SK-N-SH treated with all-trans-retinoic acid at 6 μM for 48 hours (cell line): Measurements from ENCODE around the gene KIRREL3.

Source experiments
- ARNTL ChIP-seq: fragments of 450-650 bp; formaldehyde crosslinking; IDR thresholded peaks from 2 replicates; pipeline ENCODE4 v1.5.0; 2020; ENCODE audit warnings: low read depth, mild to moderate bottlenecking, moderate library complexity, borderline replicate concordance
- BACH2 ChIP-seq: fragments of 250-450 bp; sonication (Bioruptor Pico); IDR thresholded peaks from 2 replicates; pipeline ENCODE4 v1.9.0; 2021; ENCODE audit warnings: mild to moderate bottlenecking, borderline replicate concordance
- CREB5 ChIP-seq: fragments of 250-450 bp; sonication (Bioruptor Pico); IDR thresholded peaks from 2 replicates; pipeline ENCODE4 v1.5.1; 2020; ENCODE audit warnings: low read depth, mild to moderate bottlenecking, moderate library complexity
- CSDC2 ChIP-seq: fragments of 250-450 bp; sonication (Bioruptor Pico); IDR thresholded peaks from 2 replicates; pipeline ENCODE4 v1.5.0; 2020; ENCODE audit warnings: mild to moderate bottlenecking, moderate library complexity
- ESRRG ChIP-seq: fragments of 250-450 bp; sonication (Bioruptor Pico); IDR thresholded peaks from 2 replicates; pipeline ENCODE4 v1.6.1; 2021; ENCODE audit warnings: mild to moderate bottlenecking
- GLIS3 ChIP-seq: fragments of 250-450 bp; sonication (Bioruptor Pico); IDR thresholded peaks from 2 replicates; pipeline ENCODE4 v1.5.0; 2020; ENCODE audit warnings: mild to moderate bottlenecking, moderate library complexity
- OSR1 ChIP-seq: fragments of 250-450 bp; sonication (Bioruptor Pico); IDR thresholded peaks from 2 replicates; pipeline ENCODE4 v1.8.0; 2022; ENCODE audit warnings: moderate library complexity, mild to moderate bottlenecking, inconsistent platforms
- PATZ1 ChIP-seq: fragments of 250-450 bp; sonication (Bioruptor Pico); IDR thresholded peaks from 2 replicates; pipeline ENCODE4 v1.8.0; 2020; ENCODE audit warnings: mild to moderate bottlenecking, moderate library complexity, borderline replicate concordance
- POU6F1 ChIP-seq: fragments of 250-450 bp; sonication (Bioruptor Pico); IDR thresholded peaks from 2 replicates; pipeline ENCODE4 v1.8.0; 2021; ENCODE audit warnings: low read depth, mild to moderate bottlenecking, moderate library complexity, borderline replicate concordance
- PPARA ChIP-seq: fragments of 250-450 bp; sonication (Bioruptor Pico); IDR thresholded peaks from 2 replicates; pipeline ENCODE4 v1.5.0; 2020; ENCODE audit warnings: mild to moderate bottlenecking, borderline replicate concordance
- TOX ChIP-seq: fragments of 250-450 bp; sonication (Bioruptor Pico); IDR thresholded peaks from 2 replicates; pipeline ENCODE4 v1.8.0; 2021; ENCODE audit warnings: mild to moderate bottlenecking, moderate library complexity, borderline replicate concordance
- ZFP3 ChIP-seq: fragments of 250-450 bp; sonication (Bioruptor Pico); IDR thresholded peaks from 2 replicates; pipeline ENCODE4 v1.5.0; 2020; ENCODE audit warnings: mild to moderate bottlenecking, moderate library complexity
- ZNF565 ChIP-seq: fragments of 450-650 bp; formaldehyde crosslinking; conservative IDR thresholded peaks from 2 replicates; pipeline ENCODE4 v1.5.0; 2020; ENCODE audit warnings: low read depth, mild to moderate bottlenecking, moderate library complexity

GRCh38 chr11:126465573-126466188 is 534.9 kb downstream of the KIRREL3 start:
- TF ChIP-seq GLIS3 (CRISPR knock-in tag) (no peak), ESRRG (CRISPR knock-in tag) (no peak), PATZ1 (CRISPR knock-in tag) (no peak), BACH2 (no peak), OSR1 (CRISPR knock-in tag) (no peak), ARNTL (no peak), ZNF565 (CRISPR knock-in tag) (no peak), TOX (CRISPR knock-in tag) (no peak), POU6F1 (CRISPR knock-in tag) (no peak), ZFP3 (CRISPR knock-in tag) (no peak), CSDC2 (no peak), CREB5 (CRISPR knock-in tag) (no peak), PPARA (CRISPR knock-in tag) (no peak)
